H54 (cell line): ENCODE measurements around the gene USP25.
"Not testable (repeated sequence)": the region's sequence is repeated elsewhere in the genome, so short reads cannot be mapped to it uniquely, and the experiment has no call there.

Experiments
- DNase-seq: peaks from one replicate; pipeline ENCODE4 v3.0.0; 2011; ENCODE audit warnings: low spot score, mixed read lengths; ENCODE audit not compliant: insufficient read length
- FAIRE-seq: peaks from 3 replicates; lab custom pipeline; 2011; peaks lifted over from hg19 to GRCh38; lab: Jason Lieb, UNC
- POLR2A ChIP-seq: IDR thresholded peaks from 2 replicates; pipeline ENCODE4 v1.6.1; 2011; ENCODE audit warnings: low read depth, mild to moderate bottlenecking, low read length

Gene USP25

GRCh38 chr21:15719976-15720375 is 9.8 kb upstream of the USP25 start:
- FAIRE-seq (no peak), DNase-seq (no peak)
- TF ChIP-seq POLR2A = no peak

- no peak for FAIRE-seq
- DNase-seq = no peak
- no peak for TF ChIP-seq POLR2A
Measured at GRCh38 chr21:15722591-15723324, 7.0 kb upstream of the USP25 start.

GRCh38 chr21:15725949-15726348 is 3.8 kb upstream of the USP25 start:
- TF ChIP-seq POLR2A = no peak
- FAIRE-seq (no peak), DNase-seq (no peak)

GRCh38 chr21:15728046-15728445 is 1.7 kb upstream of the USP25 start:
- DNase-seq = no peak
- TF ChIP-seq POLR2A = no peak
- FAIRE-seq = no peak

- DNase-seq = no peak
- FAIRE-seq = no peak
- no peak for TF ChIP-seq POLR2A
Measured at GRCh38 chr21:15729346-15729673, 472 bp upstream of the USP25 start.

- TF ChIP-seq POLR2A = no peak
- FAIRE-seq (peak; percentile 30), DNase-seq (no peak)
Measured at GRCh38 chr21:15730484-15731242, 881 bp downstream of the USP25 start.

GRCh38 chr21:15731243-15731613 is 1.4 kb downstream of the USP25 start:
- DNase-seq (peak; percentile 25), FAIRE-seq (peak; percentile 93)
- TF ChIP-seq POLR2A = no peak

- DNase-seq = peak; percentile 25
- peak; percentile 89 for FAIRE-seq
- no peak for TF ChIP-seq POLR2A
Measured at GRCh38 chr21:15732290-15732995, 2.7 kb downstream of the USP25 start.

- FAIRE-seq (no peak), DNase-seq (no peak)
Measured at GRCh38 chr21:15732996-15733329, 3.2 kb downstream of the USP25 start.

GRCh38 chr21:15735409-15735808 is 5.6 kb downstream of the USP25 start:
- FAIRE-seq = no peak
- TF ChIP-seq POLR2A = no peak

More at GRCh38 chr21:15732996-15733329, 3.2 kb downstream of the USP25 start:
- TF ChIP-seq POLR2A = no peak

GRCh38 chr21:15735931-15736330 is 6.1 kb downstream of the USP25 start:
- FAIRE-seq, DNase-seq: not testable (repeated sequence)

More at GRCh38 chr21:15735409-15735808, 5.6 kb downstream of the USP25 start:
- DNase-seq = no peak

GRCh38 chr21:15738779-15739178 is 9.0 kb downstream of the USP25 start:
- DNase-seq, FAIRE-seq: not testable (repeated sequence)

- DNase-seq = no peak
- FAIRE-seq = no peak
- no peak for TF ChIP-seq POLR2A
Measured at GRCh38 chr21:15740383-15740782, 10.6 kb downstream of the USP25 start.

- FAIRE-seq (peak; percentile 71), DNase-seq (no peak)
- TF ChIP-seq POLR2A = no peak
Measured at GRCh38 chr21:15741510-15741909, 11.7 kb downstream of the USP25 start.
